ENCODE measurements around the gene INSYN1.

Gene INSYN1

DNA sequence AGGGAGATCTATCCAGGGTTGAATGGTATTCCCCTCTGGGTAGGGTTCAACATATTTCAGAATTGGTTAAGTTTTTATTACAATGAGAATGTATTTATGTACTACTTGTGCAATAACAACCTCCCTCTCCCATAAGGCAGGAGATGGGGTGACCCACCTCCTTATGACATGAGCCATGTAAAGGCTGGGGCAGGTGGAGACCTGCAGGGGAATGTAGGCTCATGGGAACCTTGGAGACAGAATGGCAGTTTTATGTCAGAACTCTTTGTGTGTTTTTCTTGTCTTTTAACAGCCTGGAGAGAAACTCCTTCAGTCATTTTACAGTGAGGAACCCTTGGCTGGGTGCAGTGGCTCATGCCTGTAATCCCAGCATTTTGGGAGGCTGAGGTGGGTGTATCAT lies 24.6 kb upstream of the INSYN1 start:
- no peak for DNase-seq (ENCODE audit: low read depth in 1 of 2, low spot score in 1 of 2)

DNA sequence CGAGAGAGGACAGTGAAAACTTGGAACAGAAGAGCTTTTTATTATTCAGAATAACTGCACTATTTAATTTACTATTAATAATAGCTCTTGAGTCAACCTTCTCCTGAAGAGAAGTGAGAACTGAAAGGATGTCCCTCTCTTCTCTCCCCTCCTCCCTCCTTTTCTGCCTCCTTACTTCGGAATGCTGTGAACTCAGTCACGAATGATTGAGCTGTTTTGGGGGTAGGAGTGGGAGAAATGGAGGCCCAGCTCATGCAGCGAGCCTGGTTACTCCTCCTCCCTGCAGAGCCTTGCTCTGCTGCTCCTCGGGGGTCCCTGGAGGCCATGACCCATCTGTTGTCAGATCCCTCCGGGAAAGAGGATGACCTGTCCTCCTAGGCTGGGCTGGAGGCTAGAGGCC lies 20.3 kb upstream of the INSYN1 start:
- no peak for DNase-seq (ENCODE audit: low read depth in 1 of 2, low spot score in 1 of 2)

DNA sequence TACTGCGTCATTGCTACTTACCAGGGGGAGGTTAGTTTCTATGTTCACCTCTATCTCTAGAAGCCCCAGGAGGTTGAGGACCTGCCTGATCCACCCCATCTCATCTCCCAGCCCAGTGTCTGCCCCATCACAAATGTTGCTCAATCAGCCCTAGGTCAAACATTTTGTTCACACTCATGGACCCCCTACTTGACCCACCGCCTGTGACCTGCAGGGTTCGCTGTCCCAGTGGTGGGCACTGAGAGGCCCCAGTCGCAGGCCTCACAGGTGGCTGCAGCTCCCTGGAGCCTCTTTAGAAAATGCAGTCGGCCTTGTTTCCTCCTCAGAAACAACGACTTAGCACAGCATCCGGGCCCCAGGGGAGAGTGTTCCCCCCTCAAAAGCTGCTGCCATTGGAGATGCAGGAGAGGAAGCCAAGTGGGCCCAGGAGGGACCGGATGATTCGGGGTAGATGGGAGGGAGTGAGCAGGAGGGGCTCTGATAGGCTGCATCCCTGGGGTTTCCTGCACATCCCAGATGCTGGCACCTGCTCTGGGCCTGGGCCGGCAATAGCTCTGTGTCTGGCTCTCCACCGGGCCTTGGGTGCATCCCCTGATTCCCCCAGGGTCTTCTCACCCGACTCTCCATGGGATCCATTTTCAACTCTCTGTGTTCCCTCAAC lies 18.4 kb upstream of the INSYN1 start:
- no peak for DNase-seq (ENCODE audit: low read depth in 1 of 2, low spot score in 1 of 2)

DNA sequence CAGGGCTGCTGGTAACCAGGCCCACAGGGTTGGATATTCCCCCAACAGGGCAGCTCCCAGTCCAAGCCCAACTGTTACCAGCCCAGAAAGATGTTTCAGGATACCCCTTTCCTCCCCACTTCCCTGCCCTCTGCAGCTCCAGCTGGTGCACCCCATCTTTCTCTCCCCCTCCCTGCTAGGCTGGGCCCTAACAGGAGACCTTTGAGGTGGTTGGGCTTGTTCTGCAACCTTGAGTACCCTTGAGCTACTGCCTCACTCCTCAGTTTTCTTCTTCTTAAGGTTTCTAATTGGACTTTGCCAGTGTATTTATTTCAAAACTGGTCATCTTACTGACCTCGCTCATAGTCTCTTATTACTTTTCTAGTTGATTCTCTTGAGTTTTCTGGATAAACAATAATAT lies 16.9 kb upstream of the INSYN1 start:
- no peak for DNase-seq (ENCODE audit: low read depth in 1 of 2, low spot score in 1 of 2)

DNA sequence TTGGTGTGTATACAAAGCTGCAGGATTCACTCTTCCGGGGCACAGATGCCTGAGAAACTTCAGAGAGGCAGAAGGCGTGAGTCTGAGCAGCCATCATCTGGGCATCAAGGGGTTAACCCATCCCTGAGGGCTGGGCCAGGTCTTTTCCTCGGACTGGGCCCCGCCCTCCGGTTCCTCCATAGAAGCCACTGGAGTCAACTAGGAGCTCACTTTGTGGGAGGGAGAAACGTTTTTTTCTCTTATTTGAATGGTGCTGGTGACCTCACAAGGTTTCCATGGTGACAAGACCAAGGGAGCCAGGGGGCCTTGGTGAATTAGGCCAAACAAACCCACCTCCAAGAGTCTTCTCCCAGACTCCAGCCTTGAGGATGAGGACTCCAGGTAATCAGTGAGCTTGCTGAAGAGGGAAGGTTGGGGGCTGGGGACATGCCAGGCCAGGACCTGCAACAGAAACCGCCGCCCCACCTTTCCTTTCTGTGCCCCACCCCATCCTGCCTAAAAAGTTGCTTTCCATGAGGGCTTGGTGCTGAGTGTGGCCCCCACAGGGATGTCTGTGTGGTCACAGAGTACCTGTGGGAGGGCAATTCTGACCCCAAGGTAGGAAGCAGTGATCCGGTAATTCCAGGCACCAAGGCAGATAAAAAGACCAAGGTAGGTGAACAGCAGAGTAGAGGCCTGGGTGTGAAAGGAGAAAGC lies 14.8 kb upstream of the INSYN1 start:
- DNase-seq (ENCODE audit: low read depth in 1 of 2, low spot score in 1 of 2) = no peak

DNA sequence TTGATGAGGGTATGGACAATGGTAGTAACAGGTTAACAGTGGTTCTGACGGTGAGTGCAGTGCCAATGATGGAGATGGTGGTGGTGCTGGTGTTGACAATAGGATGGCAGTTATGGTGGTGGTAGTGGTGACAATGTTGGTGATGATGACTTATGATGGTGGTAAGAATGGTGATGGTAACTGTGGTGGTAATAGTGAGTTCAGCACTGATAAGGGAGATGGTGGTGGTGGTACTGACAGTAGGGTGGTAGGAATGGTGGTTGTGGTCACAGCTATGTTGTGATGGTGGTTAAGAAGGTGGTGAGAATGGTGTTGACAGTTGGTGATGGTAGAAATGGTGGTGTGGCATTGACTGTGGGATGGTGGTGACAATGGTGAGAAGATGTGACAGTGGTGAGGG lies 13.4 kb upstream of the INSYN1 start:
- DNase-seq (ENCODE audit: low read depth in 1 of 2, low spot score in 1 of 2) = no peak

DNA sequence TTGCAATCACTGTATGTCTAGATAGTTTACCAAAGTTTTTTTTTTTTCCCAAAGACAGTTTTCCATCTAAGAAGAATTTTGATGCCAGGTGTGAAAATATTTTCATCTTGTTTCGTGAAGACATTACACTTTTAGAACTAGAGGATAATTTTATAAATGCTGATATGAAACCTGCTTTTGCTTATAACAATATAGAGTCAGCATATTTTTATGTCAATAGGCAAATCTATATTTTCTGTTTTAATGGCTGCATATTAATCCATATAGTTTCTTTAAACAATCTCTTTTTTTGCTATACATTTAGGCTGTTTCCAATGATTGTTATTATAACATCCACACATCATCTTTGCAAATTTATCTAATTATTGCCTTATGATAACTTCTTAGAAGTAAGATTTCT lies 12.6 kb upstream of the INSYN1 start:
- no peak for DNase-seq (ENCODE audit: low read depth in 1 of 2, low spot score in 1 of 2)

DNA sequence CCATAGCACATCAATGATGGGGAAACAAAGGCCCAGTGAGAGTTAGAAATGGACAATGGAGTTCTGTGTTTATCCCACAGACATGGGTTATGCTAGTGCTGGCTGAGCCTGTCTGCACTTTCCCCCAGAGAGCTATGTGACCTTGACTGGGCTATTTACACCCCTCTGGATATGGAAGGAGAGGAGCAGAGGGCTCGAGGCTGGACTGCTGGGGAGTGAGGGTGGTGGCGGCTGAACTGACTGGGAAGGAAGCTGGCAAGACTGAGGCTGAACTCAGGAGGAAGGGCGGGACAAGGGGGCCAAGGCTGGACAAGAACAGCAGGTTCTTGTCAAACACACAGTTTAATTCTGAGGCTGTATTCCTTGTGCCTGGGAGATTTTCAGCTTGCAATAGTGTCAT lies 10.8 kb upstream of the INSYN1 start:
- DNase-seq (ENCODE audit: low read depth in 1 of 2, low spot score in 1 of 2) = no peak

DNA sequence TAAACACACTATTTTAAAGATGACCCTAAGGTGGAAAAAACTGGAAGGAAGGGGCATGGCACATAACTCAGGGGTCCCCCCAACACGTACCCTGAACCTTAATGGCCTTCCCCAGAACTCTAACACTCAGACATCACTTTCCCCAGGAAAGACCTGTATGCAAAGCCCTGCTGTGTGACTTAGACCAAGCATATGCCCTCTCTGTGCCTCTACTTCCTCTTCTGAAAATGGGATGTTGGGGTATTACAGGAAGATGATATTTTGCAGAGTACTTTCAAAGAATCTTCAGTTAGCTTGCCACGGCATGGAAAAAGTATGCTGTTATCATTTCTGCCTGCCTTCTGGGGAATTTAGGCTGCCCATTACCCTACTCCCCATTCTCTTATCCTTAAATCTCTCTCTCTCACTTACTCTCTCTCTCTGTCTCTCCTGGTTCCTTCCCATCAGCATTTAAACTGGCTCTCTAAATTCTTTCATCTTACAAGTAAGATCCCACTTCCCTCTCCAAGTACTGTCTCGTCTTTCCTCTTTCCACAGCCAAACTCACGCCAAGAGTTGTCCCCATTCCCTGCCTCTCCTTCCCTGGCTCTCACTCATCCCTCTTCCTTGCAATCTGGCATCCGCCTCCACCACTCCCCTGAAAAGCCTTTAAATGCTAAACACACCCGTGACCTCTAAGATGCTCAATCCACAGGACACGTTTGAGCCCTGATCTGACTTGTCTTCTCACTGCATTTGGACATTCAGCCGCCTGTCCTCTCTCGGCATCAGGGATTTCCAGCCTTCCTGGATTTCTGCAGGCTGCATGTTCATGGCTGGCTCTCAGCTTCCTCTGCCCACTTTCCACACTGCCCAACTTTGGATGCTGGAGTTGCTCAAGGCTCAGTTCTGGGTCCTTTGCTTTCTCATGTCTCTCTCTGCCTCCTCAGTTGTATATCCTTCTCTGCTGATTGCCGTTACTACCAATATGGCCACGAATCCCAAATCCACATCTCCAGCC lies 7.5 kb upstream of the INSYN1 start:
- DNase-seq (ENCODE audit: low read depth in 1 of 2, low spot score in 1 of 2) = no peak

DNA sequence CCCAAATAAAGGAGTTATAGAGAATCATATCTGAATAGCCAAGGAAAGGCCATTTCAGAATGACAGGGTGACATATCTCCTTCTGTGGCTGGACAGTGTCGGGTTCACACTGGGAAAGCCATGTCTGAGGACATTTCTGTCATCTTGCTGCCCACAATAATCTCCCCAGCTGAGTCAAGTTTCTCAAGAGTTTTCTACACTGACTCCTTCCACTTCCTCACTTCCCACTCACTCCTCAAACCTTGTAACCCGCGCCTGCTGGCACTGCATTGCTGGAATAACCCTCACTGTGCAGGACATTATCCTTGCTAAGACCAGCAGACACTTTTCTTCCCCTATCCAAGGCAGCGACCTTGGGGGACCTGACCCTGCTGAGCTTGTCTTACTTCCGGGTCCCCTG lies 5.3 kb upstream of the INSYN1 start:
- DNase-seq (ENCODE audit: low read depth in 1 of 2, low spot score in 1 of 2) = no peak

DNA sequence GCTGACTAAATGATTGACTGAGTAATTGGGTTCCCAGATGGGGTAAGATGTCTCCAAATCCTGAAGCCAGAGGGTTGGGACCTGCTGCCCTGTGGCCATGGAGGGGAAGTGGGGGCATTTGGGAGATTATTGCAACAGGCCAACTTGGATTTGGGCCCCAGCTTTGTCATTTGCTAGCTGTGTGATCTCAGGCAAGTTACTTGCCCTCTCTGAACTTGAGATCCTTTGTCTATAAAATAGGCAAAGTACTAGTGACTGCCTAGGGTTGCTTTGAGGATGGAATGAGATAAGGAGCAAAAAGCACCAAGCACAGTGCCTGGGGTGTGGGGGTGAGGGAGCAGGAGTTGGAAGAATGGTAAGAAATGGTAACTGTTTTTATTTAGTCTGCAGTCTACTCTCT lies 4.4 kb upstream of the INSYN1 start:
- no peak for DNase-seq (ENCODE audit: low read depth in 1 of 2, low spot score in 1 of 2)

DNA sequence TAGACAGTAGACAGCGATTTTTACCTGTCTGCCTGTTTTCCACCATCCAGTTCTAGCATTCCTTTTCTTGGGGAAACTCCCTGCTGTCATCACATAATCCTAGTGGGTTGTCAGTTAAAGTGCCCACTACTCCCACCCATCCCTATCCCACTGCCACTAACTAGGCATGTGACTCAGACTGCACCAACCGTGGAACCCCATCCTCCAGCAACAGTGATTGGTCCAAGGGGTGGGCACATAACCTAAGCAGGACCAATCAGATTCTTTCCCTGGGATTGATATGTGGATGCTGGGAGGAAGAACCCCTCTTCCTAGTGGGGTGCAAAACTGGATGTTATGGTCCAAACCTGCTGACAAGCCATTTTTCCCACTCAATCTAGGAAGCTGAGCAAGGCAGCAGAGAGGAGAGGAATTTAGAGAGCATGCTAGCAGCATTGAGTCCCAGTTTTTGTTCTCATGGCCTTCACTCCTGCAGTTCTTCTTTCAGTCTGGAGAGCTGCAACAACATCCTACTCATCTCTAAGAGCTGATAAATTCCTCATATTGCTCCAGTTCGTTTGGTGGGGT lies 3.9 kb upstream of the INSYN1 start:
- DNase-seq (ENCODE audit: low read depth in 1 of 2, low spot score in 1 of 2) = no peak

DNA sequence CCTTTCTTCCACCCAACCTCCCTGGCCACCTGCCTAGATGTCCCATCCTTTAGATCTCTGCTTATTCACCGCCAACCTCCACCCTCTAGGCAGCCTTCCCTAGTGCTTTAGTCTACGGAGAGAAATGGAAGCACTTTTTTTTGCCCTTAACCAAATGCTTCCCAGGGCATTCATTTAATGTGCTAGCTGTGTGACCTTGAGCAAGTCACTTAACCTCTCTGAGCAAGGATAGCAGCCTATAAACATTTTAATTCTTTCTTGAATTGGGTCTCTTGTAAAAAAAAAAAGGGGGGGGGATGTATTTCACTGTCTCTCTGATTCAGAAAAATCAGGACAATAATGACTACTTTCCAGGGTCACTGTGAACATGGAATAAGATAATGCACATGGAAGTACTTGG lies 3.2 kb upstream of the INSYN1 start:
- no peak for DNase-seq (ENCODE audit: low read depth in 1 of 2, low spot score in 1 of 2)

DNA sequence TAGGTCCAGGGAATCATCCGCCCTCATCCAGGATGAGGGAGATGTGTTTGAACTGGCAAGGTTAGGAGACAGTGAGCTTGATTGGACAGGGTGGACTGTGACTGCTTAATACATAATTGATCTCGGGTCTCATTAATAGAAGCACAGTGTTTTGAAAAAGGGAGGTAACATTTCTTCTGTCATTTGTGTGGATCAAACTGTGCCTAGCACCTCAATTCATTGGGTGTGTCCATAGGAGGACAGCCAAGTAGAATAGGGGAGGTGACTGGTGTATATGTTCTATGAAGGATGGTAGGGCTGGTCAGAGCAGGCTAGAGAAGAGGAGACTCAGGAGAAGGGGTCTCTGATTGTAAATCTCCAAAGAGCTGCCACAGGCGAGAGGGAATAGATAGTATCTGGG lies 2.8 kb upstream of the INSYN1 start:
- no peak for DNase-seq (ENCODE audit: low read depth in 1 of 2, low spot score in 1 of 2)

DNA sequence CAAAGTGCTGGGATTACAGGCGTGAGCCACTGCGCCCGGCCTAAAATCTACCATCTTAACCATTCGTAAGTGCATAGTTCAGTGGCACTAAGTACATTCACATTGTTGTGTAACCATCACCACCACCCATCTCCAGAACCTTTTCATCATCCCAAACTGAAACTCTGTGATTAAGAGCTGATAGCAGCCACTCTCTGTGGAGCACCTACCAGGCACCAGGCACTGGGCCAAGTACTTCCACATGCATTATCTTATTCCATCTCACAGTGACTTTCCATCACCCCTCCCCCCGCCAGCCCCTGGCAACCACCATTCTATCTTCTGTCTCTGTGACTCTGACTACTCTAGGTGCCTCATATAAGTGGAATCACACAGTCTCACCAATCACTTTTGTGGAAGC lies 2.3 kb upstream of the INSYN1 start:
- DNase-seq (ENCODE audit: low read depth in 1 of 2, low spot score in 1 of 2) = no peak

DNA sequence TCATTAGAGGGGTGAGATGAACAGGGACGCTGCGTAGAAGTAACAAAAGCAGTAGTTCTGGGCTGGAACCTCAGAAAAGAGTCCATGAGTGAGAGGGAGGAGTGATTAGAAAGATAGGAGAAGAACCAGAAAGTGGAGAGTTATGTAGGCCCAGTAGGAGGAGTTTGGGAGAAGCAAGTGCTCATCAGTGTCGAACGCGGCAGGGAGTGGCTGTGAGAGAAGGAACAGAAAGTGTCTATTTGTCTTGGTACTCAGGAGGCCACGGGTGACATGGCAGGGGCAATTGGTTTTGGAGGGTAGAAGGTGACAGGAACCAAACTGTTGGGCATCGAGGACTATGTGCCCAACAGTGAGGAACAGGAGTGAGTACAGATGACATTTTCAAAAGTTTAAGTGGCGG lies 1.3 kb upstream of the INSYN1 start:
- DNase-seq (ENCODE audit: low read depth in 1 of 2, low spot score in 1 of 2) = no peak

DNA sequence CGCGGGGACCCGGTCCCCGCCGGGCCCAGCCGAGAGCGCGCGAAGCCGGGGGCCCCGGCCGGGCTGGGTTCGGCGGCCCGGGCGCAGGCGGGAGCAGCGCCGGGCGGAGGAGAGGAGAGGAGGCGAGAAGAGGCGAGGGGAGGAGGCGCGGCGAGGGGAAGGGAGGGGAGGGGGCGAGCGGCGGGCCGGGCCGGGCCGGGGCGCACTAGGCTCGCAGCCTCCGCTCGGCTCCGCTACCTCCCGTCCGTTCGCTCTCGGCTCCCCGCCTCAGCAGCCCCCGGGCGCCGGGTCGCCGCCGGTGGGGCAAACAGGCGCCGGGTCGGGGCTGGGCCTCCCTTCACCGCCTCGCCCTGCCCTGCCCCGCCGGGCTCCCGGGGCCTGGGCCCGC lies 351 bp downstream of the INSYN1 start:
- no peak for DNase-seq (ENCODE audit: low read depth in 1 of 2, low spot score in 1 of 2)

DNA sequence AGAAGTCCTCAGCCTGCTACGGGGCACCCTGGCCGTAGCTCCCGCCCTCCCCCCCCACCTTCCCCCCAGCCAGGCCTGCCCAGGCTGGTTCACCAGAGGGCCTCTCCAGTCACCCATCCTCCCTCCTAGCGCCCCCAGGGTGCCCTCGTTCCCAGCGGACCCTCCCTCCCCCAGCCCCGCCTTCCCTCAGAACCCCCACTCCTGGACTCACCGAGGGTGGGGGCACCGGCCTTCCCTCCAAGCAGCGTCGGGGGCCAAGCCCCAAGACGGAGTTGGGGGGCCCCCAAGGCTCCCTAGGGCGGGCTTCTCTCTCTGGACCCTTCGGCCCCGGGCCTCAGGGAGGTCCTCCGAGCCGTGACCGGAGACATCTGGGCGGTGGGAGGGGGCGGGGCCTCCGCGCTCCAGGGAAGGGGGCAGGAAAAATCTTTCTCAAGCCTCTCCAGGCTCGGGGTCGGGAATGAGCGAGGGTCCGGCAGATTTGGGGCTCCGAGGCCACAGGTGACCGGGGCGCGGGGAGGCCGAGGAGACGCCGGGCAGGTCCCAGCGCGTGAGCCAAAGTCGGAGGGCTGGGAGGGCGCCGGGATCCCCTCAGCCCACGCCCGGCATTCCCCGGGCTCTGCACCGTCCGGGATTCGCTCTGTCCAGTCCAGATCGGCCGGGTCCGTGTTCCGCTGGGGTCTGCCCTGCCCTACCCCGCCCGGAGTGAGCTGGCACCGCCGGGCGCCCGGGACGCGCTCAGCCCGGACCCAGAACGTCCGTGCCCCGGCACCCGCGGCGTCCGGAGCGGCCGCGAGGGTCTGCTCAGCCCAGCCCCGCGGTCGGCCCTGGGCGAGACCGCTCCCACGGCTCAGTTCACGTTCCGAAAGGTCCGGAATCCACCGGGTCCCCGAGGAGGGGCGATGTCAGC lies 999 bp downstream of the INSYN1 start:
- no peak for DNase-seq (ENCODE audit: low read depth in 1 of 2, low spot score in 1 of 2)

DNA sequence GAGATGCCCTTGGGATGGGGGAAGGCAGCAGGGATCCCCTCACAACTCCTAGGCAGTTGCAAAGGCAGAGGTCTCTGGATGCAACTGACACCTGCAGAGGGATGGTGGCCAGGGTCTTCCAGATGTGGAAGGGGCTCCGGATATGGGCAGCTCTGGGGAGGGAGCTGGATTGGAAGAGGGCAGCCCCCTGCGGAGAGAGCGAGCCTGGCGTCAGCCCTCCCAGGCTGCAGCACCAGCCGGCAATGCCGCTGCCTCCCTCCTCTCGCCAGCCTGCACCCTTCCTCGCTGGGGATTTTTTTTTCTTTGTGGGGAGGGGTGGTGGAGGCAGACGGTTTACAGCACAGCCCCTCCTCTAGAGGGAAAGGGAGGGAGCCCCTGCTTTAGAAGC lies 1.6 kb downstream of the INSYN1 start:
- no peak for DNase-seq (ENCODE audit: low read depth in 1 of 2, low spot score in 1 of 2)

DNA sequence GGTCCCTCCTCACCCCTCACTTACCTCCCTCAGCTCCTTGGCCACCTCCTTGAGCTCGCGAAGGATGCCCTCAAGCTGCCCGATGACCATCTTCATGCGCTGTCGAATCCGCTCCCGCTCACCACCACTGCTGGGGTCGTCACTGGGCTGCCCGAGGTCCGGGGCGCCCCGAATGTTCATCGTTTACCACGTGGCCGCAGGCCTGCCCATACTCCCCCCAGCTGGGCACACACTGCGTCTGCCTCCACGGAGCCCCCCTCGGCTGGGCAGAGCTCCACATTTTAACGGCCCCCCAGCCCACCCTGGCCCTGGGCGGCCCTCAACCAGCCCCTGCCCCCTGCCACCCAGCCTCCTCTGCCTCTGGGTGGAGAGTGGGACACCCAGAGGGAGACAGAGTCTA lies 2.2 kb downstream of the INSYN1 start:
- no peak for DNase-seq (ENCODE audit: low read depth in 1 of 2, low spot score in 1 of 2)

DNA sequence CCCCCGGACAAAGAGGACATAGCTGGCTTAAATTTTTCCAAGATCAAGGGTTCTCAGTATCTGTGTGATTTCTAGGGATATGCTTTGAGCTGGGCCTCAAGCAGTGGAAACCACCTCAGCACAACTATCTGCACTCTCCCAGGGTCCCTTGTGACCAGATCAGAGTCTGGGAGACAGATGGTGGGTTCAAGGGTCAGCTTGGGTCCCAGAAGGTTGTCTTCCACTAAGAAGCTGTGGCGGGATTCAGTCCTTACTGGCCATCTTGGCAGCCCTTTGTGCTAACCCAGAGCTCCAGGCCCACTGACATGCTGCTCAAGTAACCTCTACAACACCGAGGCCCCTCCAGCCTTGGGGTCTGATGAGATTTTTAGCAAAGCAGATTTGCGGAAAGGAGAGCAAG lies 2.7 kb downstream of the INSYN1 start:
- no peak for DNase-seq (ENCODE audit: low read depth in 1 of 2, low spot score in 1 of 2)

Measured in activated T-helper 1 cell treated with anti-CD3 and anti-CD28 coated beads, Interleukin-2, amount 50 U/mL, for 16 hours (primary cell).